AG04450 (cell line): Measurements from ENCODE around the gene PRRG3. TPM values are rescaled to one million over a fixed set of nuclear protein-coding genes. Genes with fewer than 3 reads are reported as not detected.

Source experiments
- CTCF ChIA-PET: fragments of 300-600, 350-600 bp; formaldehyde crosslinking; extraction: SDS; loops from one replicate; lab custom pipeline; 2022; ENCODE audit warnings: antibody characterized with exemption, inconsistent platforms; lab: Charles Lee
- POLR2A ChIA-PET: fragments of 350-600 bp; formaldehyde crosslinking; extraction: SDS; loops from one replicate; lab custom pipeline; 2021; ENCODE audit warnings: antibody characterized with exemption, inconsistent platforms; lab: Yijun Ruan, JAX
- DNase-seq: peaks from one replicate; pipeline ENCODE4 v3.0.0-alpha.2; 2011; ENCODE audit warnings: low read depth, low spot score
- H3K27ac ChIP-seq: one replicate; pipeline ENCODE4 v1.5.1; 2012; ENCODE audit warnings: low read depth, low read length, control low read depth
- H3K27me3 ChIP-seq: one replicate; pipeline ENCODE4 v1.6.0; 2012; ENCODE audit warnings: low read length; ENCODE audit not compliant: control insufficient read depth, insufficient read depth
- H3K4me3 ChIP-seq: 2 replicates; pipeline ENCODE4 v1.5.1; 2011; ENCODE audit warnings: mild to moderate bottlenecking, low read depth, low read length, control low read depth
- H3K9me3 ChIP-seq: 2 replicates; pipeline ENCODE4 v1.5.1; 2012; ENCODE audit warnings: low read length; ENCODE audit not compliant: control insufficient read depth, insufficient read depth
- polyA plus RNA-seq: library from polyadenylated mRNA; depleted of rRNA; stranded (reverse); fragments of >200 nt; gene quantifications from 2 replicates; pipeline ENCODE4 v1.2.3, GENCODE V29; 2011
- TF ChIP-seq, protein P1 (sequence below): IDR thresholded peaks from 2 replicates; pipeline ENCODE4 v1.5.1; 2011; ENCODE audit warnings: low read depth, low read length, control low read depth, inconsistent platforms

PRRG3 gene
- polyA plus RNA-seq, 1 experiment, result not detected

DNA sequence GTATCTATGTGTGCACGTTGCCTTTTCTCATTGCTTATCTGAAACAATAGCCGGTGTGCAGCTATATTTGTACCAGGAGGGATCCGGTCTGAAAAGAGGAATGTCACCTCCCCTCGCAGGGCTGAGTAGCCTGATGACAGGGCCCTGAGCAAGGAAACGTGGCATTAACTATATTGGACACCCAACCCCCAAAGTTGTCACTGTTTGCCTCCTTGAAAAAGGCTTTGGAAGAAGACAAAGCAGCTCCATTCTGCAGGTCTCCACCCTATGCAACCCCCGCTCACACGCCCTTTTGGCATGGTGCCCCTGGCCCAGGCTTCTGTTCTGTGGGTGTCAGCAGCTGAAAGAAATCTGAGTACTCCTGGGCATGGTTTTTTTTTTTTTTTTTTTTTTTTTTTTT, 8.2 kb downstream of the PRRG3 start:
- ChIA-PET CTCF (no interaction called here), POLR2A (no interaction called here)
- Histone ChIP-seq H3K27ac (no peak overlapping the region), H3K9me3 (no peaks in the 10 kb centered on the region), H3K4me3 (no peak overlapping the region), H3K27me3 (no peaks in the 10 kb centered on the region)
- TF ChIP-seq, protein P1, sequence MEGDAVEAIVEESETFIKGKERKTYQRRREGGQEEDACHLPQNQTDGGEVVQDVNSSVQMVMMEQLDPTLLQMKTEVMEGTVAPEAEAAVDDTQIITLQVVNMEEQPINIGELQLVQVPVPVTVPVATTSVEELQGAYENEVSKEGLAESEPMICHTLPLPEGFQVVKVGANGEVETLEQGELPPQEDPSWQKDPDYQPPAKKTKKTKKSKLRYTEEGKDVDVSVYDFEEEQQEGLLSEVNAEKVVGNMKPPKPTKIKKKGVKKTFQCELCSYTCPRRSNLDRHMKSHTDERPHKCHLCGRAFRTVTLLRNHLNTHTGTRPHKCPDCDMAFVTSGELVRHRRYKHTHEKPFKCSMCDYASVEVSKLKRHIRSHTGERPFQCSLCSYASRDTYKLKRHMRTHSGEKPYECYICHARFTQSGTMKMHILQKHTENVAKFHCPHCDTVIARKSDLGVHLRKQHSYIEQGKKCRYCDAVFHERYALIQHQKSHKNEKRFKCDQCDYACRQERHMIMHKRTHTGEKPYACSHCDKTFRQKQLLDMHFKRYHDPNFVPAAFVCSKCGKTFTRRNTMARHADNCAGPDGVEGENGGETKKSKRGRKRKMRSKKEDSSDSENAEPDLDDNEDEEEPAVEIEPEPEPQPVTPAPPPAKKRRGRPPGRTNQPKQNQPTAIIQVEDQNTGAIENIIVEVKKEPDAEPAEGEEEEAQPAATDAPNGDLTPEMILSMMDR, result no peak
- DNase-seq, result no peak

DNA sequence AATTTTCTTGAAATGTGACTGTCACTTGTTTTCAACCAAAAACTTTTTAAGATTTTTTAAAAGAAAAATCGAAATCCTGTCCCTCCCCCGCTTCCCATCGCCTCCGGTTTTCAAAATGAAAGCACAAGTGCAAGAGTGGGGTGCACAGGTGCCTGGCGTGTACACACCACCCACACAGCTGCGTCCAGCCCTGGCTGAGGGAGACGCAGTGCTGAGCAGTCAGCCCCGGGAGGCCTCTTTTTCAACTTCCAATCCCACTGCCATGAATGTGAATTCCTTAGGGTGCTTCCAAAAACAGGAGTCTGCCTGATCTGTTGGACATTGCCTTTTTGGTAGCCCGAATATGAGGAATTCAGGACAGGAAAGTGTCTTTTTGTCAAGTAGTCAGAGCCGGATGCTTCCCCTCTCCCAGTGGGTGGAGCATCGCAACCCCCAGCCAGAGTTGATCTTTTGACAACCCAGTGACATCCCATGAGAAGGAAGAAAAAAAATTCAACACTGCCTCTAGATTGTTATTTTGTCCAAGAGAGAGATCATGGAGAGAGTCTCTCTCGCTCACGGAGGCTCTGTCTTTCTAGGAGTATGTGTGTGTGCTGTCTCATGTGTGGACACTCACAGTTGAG, 8.9 kb downstream of the PRRG3 start:
- Histone ChIP-seq H3K27me3 (no peaks in the 10 kb centered on the region), H3K27ac (no peak overlapping the region), H3K9me3 (no peaks in the 10 kb centered on the region), H3K4me3 (no peak overlapping the region)
- DNase-seq, result no peak
- ChIA-PET POLR2A (no interaction called here), CTCF (no interaction called here)
- TF ChIP-seq, protein P1, result no peak

DNA sequence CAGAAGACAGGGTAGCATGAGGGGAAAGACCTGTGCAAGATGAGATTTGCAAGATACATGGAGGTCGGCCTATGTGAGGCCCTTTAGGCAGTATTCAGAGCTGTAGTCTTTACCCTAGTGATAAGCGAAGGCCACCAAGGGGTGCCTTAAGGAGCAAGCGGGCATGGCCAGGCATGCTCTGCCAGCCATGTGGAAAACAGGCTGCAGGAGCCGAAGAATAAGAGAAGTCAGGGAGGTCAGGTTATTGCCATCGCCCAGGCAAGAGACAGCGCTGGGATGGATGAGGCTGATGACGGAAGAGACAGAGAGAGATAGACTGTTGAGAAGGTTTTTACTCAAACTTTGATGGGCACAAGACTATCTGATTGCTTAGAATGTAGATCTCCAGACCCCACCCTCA, 13.6 kb downstream of the PRRG3 start:
- TF ChIP-seq, protein P1, result no peak
- H3K4me3 ChIP-seq, result no peak overlapping the region
- no peaks in the 10 kb centered on the region for H3K27me3 ChIP-seq
- POLR2A ChIA-PET, result no interaction called here
- CTCF ChIA-PET, result no interaction called here
- H3K27ac ChIP-seq, result no peak overlapping the region
- no peak for DNase-seq
- no peaks in the 10 kb centered on the region for H3K9me3 ChIP-seq

DNA sequence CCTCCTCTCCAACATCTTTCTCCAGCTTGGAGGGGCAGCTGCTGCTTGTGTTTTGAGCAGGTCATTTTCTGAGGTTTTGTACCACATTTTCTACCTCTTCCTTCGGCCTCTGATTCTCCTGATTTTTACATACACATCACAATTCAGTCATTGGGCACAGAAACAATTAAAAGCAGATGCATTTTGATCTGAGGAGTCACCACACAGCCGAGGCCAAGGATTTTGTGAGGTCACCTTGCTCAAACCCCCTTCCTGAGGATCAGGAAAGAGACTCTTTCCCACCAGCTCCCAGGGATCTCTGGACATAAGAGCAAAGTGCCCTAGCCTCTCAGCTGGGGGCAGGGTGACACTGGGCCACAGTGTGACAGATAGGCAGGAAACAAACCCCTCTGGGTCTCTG, 15.2 kb downstream of the PRRG3 start:
- ChIA-PET CTCF (no interaction called here), POLR2A (no interaction called here)
- no peaks in the 10 kb centered on the region for H3K27me3 ChIP-seq
- TF ChIP-seq, protein P1, result no peak
- no peaks in the 10 kb centered on the region for H3K9me3 ChIP-seq
- no peak overlapping the region for H3K4me3 ChIP-seq
- DNase-seq, result no peak
- no peak overlapping the region for H3K27ac ChIP-seq

DNA sequence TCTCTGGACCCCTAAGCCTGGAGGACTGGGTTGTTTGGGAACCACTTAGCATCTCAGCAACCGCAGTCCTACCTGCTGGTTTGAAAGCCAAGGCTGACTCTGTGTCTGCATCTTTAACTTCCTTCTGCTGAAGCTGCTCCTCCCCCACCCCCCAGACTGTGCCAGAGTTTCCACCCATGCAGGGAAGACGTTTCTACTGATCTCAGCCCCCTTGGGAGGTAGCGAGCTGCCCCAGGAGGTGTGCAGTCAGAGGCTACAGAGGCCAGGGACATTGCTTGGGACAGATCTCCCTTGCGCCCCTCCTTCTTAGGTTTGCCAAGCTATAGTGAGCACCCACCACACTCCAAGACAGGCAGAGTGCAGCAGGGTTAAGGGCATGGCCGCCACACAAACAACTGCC, 15.9 kb downstream of the PRRG3 start:
- Histone ChIP-seq H3K9me3 (no peaks in the 10 kb centered on the region), H3K4me3 (no peak overlapping the region), H3K27ac (no peak overlapping the region), H3K27me3 (no peaks in the 10 kb centered on the region)
- ChIA-PET POLR2A (no interaction called here), CTCF (no interaction called here)
- no peak for DNase-seq
- TF ChIP-seq, protein P1, result no peak
